Spleen (tissue), 11 donors: ENCODE measurements around the gene INHBE. TPM values are rescaled to one million over a fixed set of nuclear protein-coding genes. Genes with fewer than 3 reads are reported as not detected.
A peak's percentile ranks its signal among the peaks of the same experiment; 100 is the strongest.
"Not testable (repeated sequence)": the region's sequence is repeated elsewhere in the genome, so short reads cannot be mapped to it uniquely, and the experiment has no call there.

Source experiments
- DNase-seq: peaks from one replicate; pipeline ENCODE4 v3.0.0-alpha.2; 2020
- H3K27ac ChIP-seq, 8 donors: fragments of 200-600 bp; sonication (generic) in 7 of 8; 1 replicate in 4 of 8; 2 replicates in 4 of 8; pipeline versions ENCODE4 v1.5.0 to v1.8.0; 2016 to 2021; ENCODE audit warnings: inconsistent platforms in 4 of 8, mild to moderate bottlenecking in 4 of 8, moderate library complexity in 1 of 8
- H3K27me3 ChIP-seq, 7 donors: fragments of 200-600 bp; sonication (generic) in 6 of 7; replicated peaks in 1 of 7; 1 replicate in 4 of 7; 2 replicates in 3 of 7; pipeline versions ENCODE4 v1.5.0 to v1.8.0; 2016 to 2021; ENCODE audit warnings: inconsistent platforms in 3 of 7, mild to moderate bottlenecking in 1 of 7
- H3K36me3 ChIP-seq, 6 donors: fragments of 200-600 bp; sonication (generic) in 5 of 6; 1 replicate in 4 of 6; 2 replicates in 2 of 6; pipeline versions ENCODE4 v1.5.0 to v1.8.0; 2016 to 2021; ENCODE audit warnings: inconsistent platforms in 2 of 6
- H3K4me1 ChIP-seq, 6 donors: fragments of 200-600 bp; sonication (generic) in 5 of 6; 1 replicate in 3 of 6; 2 replicates in 3 of 6; pipeline versions ENCODE4 v1.5.0 to v1.8.0; 2016 to 2021; ENCODE audit warnings: inconsistent platforms in 3 of 6
- H3K4me3 ChIP-seq, 8 donors: fragments of 200-600 bp; sonication (generic) in 7 of 8; 1 replicate in 4 of 8; 2 replicates in 4 of 8; pipeline versions ENCODE4 v1.5.0 to v1.8.0; 2016 to 2021; ENCODE audit warnings: inconsistent platforms in 4 of 8, mild to moderate bottlenecking in 4 of 8, moderate library complexity in 2 of 8
- H3K9me3 ChIP-seq, 8 donors: fragments of 200-600 bp; sonication (generic) in 7 of 8; 1 replicate in 4 of 8; 2 replicates in 4 of 8; pipeline versions ENCODE4 v1.5.0 to v1.8.0; 2016 to 2021; ENCODE audit warnings: inconsistent platforms in 4 of 8
- CTCF ChIP-seq, 11 experiments: fragments of 200-600 bp in 7 of 11; fragments of 450-650 bp in 4 of 11; sonication (generic) in 4 of 11; IDR thresholded peaks in 8 of 11; conservative IDR thresholded peaks in 3 of 11; 1 replicate in 7 of 11; 2 replicates in 4 of 11; pipeline versions ENCODE4 v1.4.0 to v1.8.0; 2016 to 2021; ENCODE audit warnings: antibody characterized with exemption in 11 of 11, inconsistent platforms in 4 of 11, mild to moderate bottlenecking in 1 of 11
- POLR2A ChIP-seq, 3 donors: fragments of 450-650 bp; IDR thresholded peaks; one replicate each; pipeline ENCODE4 v1.5.1; 2017; ENCODE audit warnings: antibody characterized with exemption in 3 of 3, mild to moderate bottlenecking in 1 of 3
- POLR2AphosphoS5 ChIP-seq, 3 donors: sonication (generic); formaldehyde crosslinking; IDR thresholded peaks; one replicate each; pipeline ENCODE4 v1.5.1; 2017; ENCODE audit warnings: antibody characterized with exemption in 3 of 3
- WGBS, 5 donors: extraction: QIAGEN DNeasy Blood & Tissue Kit in 3 of 5; methylation state at CpG; one replicate each; pipeline versions ENCODE4 v1.1.5 to v1.1.7; 2013 to 2018; 5-methylcytosine and 5-hydroxymethylcytosine counted together
- intact Hi-C: fragments of 100-400 bp; cut with DNase I; formaldehyde crosslinking; loops from one replicate; pipeline ENCODE4 v1.15.0; 2023; ENCODE audit warnings: low total_unique reads
- polyA plus RNA-seq, 3 donors: library from polyadenylated mRNA; stranded (reverse); fragments of 200-250 nt; gene quantifications; one replicate each; pipeline ENCODE4 v1.2.1, GENCODE V29; 2013
- total RNA-seq, 7 donors: library from RNA; depleted of rRNA in 3 of 7; stranded (reverse); fragments of >200 nt in 3 of 7; fragmentation: NEBNext Ultra II Directional in 4 of 7; extraction: Animal tissue kit (Norgen Biotek cat#: 25700) in 4 of 7; gene quantifications; one replicate each; pipeline versions ENCODE4 v1.1.0 to v1.2.1, GENCODE V29; 2016 to 2021
- donor health status: healthy with polysubstance abuse.
- donor health status: DM: no; HTN: no; CAD: no; lungs with moderate emphysema.
- donor health status: DM: no; HTN: no; CAD: no.
- donor health status: Bipolar disorder and iron deficiency.
- donor health status: healthy.
- donor health status: DM: no; HTN: no; CAD: no.
- donor health status: DM: yes; HTN: yes; CAD: no.

Gene INHBE
- total and polyA plus RNA-seq, 10 donors: 0.02 TPM; not detected in 9

- Histone ChIP-seq H3K36me3 (peaks cover 3 to 42% (median 31%) of the 10 kb centered on the region in 6 donors), H3K4me1 (peaks cover 15 to 36% (median 20%) of the 10 kb centered on the region in 6 donors), H3K9me3 (no peaks in the 10 kb centered on the region), H3K27me3 (no peaks in the 10 kb centered on the region), H3K4me3 (peak overlapping the region; percentile 61 to 92 (median 89)), H3K27ac (peak overlapping the region; percentile 63 to 92 (median 76))
- 32 to 36% (median 33%) methylated on average over 11 of the region's 11 CpGs for WGBS, 5 donors
- DNase-seq: peak; percentile 64
- no peak for TF ChIP-seq POLR2AphosphoS5 (IDR thresholded peaks at IDR 0.05)
- TF ChIP-seq POLR2A (IDR thresholded peaks at IDR 0.05): no peak
- no peak for TF ChIP-seq CTCF (IDR thresholded peaks at IDR 0.05 in 8 of 11, conservative IDR thresholded peaks at IDR 0.05 in 3 of 11)
- intact Hi-C loops: no loop called here
These were observed 33.5 kb downstream of the INHBE start for GRCh38 chr12:57488402-57489156.

GRCh38 chr12:57489157-57489641 is 34.1 kb downstream of the INHBE start:
- DNase-seq: peak; percentile 49
- WGBS, 5 donors: 85 to 97% (median 89%) methylated on average over 5 of the region's 5 CpGs
- intact Hi-C loops: no loop called here
- Histone ChIP-seq H3K27me3 (no peaks in the 10 kb centered on the region), H3K4me1 (peaks cover 15 to 34% (median 20%) of the 10 kb centered on the region in 6 donors), H3K27ac (peak overlapping the region in 1 of 8 donors; percentile 92), H3K36me3 (peaks cover 3 to 46% (median 35%) of the 10 kb centered on the region in 6 donors), H3K4me3 (peak overlapping the region in 5 of 8 donors; percentile 61 to 90 (median 76)), H3K9me3 (no peaks in the 10 kb centered on the region)
- TF ChIP-seq POLR2AphosphoS5 (IDR thresholded peaks at IDR 0.05) (no peak), POLR2A (IDR thresholded peaks at IDR 0.05) (no peak), CTCF (IDR thresholded peaks at IDR 0.05 in 8 of 11, conservative IDR thresholded peaks at IDR 0.05 in 3 of 11) (no peak)

- intact Hi-C loops: no loop called here
- Histone ChIP-seq H3K4me1 (peaks cover 15 to 34% (median 20%) of the 10 kb centered on the region in 6 donors), H3K4me3 (no peak overlapping the region), H3K27me3 (no peaks in the 10 kb centered on the region), H3K27ac (no peak overlapping the region), H3K9me3 (no peaks in the 10 kb centered on the region), H3K36me3 (peaks cover 3 to 56% (median 40%) of the 10 kb centered on the region in 6 donors)
- peak; percentile 62 for DNase-seq
- WGBS, 5 donors: 95 to 100% (median 98%) methylated on average over 2 to 4 of the region's 4 CpGs
- TF ChIP-seq POLR2AphosphoS5 (IDR thresholded peaks at IDR 0.05): no peak
These were observed 35.0 kb downstream of the INHBE start for GRCh38 chr12:57490126-57490525.

DNA sequence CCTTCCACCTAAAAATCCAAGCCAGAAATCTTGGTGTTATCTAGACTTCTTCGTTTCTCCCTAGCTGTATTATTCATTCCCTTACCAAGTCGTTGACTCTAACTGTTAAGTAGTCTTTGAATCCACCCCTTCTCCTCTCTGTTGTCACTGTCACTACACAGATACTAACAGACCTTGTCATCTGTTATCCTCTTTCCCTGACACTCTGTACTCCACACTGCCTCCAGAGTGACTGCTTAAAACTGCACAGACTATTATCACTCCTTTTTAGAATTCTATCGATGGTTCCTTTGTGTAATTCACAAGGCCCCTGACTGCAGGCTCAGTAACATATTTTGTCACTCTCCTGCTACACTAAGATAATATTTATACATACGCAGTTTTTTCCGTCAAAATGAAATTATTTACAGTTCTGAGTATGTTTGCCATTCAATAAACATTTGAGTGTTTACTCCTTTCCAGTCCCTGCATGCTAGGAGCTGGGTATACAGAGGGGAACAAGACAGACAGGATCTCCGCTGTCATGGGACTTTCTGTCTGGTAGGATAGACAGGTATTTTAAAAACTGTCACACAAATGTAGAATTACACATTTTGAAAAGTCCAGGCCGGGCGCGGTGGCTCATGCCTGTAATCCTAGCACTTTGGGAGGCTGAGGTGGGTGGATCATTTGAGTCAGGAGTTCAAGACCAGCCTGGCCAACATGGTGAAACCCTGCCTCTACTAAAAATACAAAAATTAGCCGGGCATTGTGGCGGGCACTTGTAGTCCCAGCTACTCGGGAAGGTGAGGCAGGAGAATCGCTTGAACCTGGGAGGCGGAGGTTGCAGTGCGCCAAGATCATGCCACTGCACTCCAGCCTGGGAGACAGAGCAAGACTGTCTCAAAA is 36.5 kb downstream of the INHBE start:
- Histone ChIP-seq H3K27me3 (no peaks in the 10 kb centered on the region), H3K9me3 (no peaks in the 10 kb centered on the region), H3K4me3 (no peak overlapping the region), H3K27ac (no peak overlapping the region), H3K36me3 (peaks cover 3 to 71% (median 49%) of the 10 kb centered on the region in 6 donors), H3K4me1 (peaks cover 15 to 34% (median 20%) of the 10 kb centered on the region in 6 donors)
- peak; percentile 25 for DNase-seq
- no peak for TF ChIP-seq CTCF (IDR thresholded peaks at IDR 0.05 in 8 of 11, conservative IDR thresholded peaks at IDR 0.05 in 3 of 11)
- TF ChIP-seq POLR2A (IDR thresholded peaks at IDR 0.05): no peak
- TF ChIP-seq POLR2AphosphoS5 (IDR thresholded peaks at IDR 0.05): no peak
- intact Hi-C loops: no loop called here
- WGBS, 5 donors: 91 to 96% (median 94%) methylated on average over 15 of the region's 15 CpGs

DNA sequence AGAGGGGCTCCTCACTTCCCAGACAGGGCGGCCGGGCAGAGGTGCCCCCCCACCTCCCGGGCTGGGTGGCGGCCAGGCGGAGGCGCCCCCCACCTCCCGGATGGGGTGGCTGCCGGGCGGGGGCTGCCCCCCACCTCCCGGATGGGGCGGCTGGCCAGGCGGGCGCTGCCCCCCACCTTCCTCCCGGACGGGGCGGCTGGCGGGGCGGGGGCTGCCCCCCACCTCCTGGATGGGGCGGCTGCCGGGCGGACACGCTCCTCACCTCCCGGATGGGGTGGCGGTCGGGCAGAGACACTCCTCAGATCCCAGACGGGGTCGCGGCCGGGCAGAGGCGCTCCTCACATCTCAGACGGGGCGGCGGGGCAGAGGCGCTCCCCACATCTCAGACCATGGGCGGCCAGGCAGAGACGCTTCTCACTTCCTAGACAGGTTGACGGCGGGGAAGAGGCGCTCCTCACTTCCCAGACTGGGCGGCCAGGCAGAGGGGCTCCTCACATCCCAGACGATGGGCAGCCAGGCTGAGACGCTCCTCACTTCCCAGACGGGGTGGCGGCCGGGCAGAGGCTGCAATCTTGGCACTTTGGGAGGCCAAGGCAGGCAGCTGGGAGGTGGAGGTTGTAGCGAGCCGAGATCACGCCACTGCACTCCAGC is 40.1 kb downstream of the INHBE start:
- H3K4me3 ChIP-seq, H3K4me1 ChIP-seq, intact Hi-C loops, H3K9me3 ChIP-seq, H3K27ac ChIP-seq, H3K27me3 ChIP-seq: not testable (repeated sequence)
- peak; percentile 46 for DNase-seq
- 93 to 97% (median 97%) methylated on average over 23 to 46 of the region's 48 CpGs for WGBS, 5 donors
- peaks cover 3 to 91% (median 67%) of the 10 kb centered on the region in 6 donors for H3K36me3 ChIP-seq
